GM18507 (cell line): ENCODE data around the gene TNN.

Source experiments
- DNase-seq: peaks from one replicate; pipeline ENCODE4 v3.0.0; 2011; ENCODE audit warnings: low read depth; ENCODE audit not compliant: insufficient read length; ENCODE audit errors: extremely low spot score
- FAIRE-seq: peaks from 2 replicates; lab custom pipeline; 2011; peaks lifted over from hg19 to GRCh38; lab: Jason Lieb, UNC

TNN gene

GRCh38 chr1:175133673-175134435, 66.2 kb downstream of the TNN start:
- FAIRE-seq (no peak), DNase-seq (no peak)

DNA sequence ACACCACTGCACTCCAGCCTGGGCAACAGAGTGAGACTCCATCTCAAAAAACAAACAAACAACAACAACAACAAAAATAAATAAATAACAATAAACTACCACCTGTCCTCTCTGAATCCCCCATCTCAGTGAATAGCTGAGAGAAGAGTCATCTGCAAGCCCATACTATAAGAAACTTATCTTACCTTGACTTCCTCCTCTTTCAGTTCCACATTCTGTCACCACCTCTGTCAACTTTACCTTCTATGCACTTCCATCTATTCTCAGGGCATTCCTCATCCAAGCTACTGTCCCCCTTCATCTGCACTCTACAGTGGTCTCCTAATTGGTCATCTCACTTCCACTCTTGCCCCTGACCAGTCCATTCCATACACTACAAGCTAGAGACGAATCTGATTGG, 66.9 kb downstream of the TNN start:
- FAIRE-seq = no peak
- DNase-seq = no peak

- no peak for FAIRE-seq
- no peak for DNase-seq
These were observed 68.6 kb downstream of the TNN start for GRCh38 chr1:175136246-175136645.

- no peak for FAIRE-seq
- DNase-seq = no peak
These were observed 69.7 kb downstream of the TNN start for GRCh38 chr1:175137369-175137768.

GRCh38 chr1:175138579-175138978, 70.9 kb downstream of the TNN start:
- DNase-seq = no peak
- no peak for FAIRE-seq

DNA sequence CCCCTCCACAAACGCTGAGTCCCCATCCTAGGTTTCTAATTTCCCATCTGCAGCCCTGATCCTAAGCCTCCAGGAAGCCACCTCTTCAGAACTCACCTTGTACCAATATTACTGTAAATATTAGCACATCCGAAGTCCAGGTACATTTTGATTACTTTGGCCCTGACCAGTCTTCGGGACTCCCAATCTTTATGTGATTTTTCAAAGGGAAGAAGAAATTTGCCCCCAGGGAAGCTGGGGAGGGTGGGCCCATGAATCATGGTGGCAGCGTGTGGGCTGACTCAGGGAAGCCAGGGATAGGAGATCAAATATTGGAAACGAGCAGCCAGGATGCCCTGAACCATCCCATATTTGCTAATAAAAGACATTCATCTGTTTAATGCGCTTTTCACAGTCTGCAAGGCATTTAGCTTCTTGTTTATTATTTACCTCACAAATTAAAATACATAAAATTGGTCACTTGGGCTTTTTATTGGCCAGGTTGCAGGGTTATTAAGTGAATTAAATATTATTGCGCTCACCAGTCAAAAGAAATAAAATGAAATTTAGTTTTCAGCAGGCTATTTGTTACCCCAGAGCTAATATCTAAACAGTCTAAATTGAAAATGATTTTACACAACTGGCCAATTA, 78.4 kb downstream of the TNN start:
- FAIRE-seq (no peak), DNase-seq (no peak)

GRCh38 chr1:175146529-175147213, 79.0 kb downstream of the TNN start:
- DNase-seq (peak; percentile 50), FAIRE-seq (peak; percentile 85)

- FAIRE-seq (no peak), DNase-seq (no peak)
These were observed 79.9 kb downstream of the TNN start for GRCh38 chr1:175147569-175147968.

GRCh38 chr1:175148068-175148467, 80.4 kb downstream of the TNN start:
- no peak for DNase-seq
- no peak for FAIRE-seq

GRCh38 chr1:175150596-175151319, 83.1 kb downstream of the TNN start:
- no peak for FAIRE-seq
- no peak for DNase-seq

- FAIRE-seq (peak; percentile 79), DNase-seq (peak; percentile 46)
These were observed 84.5 kb downstream of the TNN start for GRCh38 chr1:175152006-175152652.

GRCh38 chr1:175154629-175155472, 87.2 kb downstream of the TNN start:
- DNase-seq (peak; percentile 51), FAIRE-seq (peak; percentile 90)

DNA sequence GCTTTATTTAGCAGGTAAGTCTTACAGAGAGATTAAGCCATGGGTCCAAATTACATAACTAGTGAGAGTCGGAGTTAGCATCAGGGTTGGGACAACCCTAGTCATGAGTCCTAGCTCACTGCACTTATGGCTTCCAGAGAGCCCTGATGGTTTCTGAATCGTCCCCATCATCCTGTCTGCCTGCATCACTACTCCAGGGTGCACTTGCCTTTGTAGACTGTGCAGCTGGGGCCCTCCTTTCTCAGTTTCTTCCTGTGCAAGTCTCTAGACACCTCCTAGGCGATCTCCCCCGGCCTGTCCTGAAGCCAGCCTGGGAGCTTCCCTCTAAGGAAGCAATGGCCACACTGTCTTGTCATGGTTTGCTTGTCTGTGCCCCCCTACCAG, 87.8 kb downstream of the TNN start:
- DNase-seq (no peak), FAIRE-seq (no peak)

GRCh38 chr1:175155936-175156335, 88.3 kb downstream of the TNN start:
- DNase-seq (no peak), FAIRE-seq (no peak)

DNA sequence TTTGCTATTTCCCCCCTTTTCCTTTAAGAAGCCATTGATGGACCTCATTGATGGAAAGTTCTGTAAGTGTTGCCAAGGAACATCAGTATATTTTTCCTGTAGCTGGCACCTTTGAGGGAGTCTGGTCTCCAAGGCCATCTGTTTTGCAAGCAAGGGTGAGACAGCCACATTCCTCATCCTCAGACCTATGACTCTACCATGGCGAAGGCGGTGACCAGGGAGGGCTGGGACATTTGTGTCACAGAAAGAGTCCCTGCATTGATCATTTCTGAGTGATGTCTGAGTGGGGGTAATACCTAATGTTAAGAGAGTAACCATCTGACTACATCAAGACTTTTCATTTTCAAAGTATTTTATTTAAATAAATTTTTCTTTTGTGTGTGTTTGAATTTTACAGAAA, 89.6 kb downstream of the TNN start:
- no peak for FAIRE-seq

GRCh38 chr1:175158170-175158591, 90.5 kb downstream of the TNN start:
- DNase-seq (no peak), FAIRE-seq (no peak)

More for the DNA sequence above, 89.6 kb downstream of the TNN start:
- no peak for DNase-seq

DNA sequence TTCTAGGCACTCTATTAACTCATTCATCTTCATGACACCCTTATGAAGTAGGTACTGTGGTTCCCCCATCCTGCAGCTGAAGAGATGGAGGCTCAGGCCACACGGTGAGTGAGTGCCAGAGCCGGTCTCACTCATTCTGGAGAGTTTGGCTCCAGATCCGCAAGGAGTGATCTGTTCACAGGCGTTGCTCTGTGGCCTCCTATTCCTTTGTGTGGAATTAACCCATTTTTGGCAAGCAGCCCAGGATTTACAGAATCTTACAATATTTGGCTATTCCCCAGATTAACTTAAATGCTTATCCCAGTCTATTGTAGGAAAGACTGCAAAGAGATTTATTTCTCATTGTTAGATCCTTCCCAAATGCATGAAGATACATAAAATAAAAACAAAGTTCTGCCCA, 95.3 kb downstream of the TNN start:
- FAIRE-seq (no peak), DNase-seq (no peak)

DNA sequence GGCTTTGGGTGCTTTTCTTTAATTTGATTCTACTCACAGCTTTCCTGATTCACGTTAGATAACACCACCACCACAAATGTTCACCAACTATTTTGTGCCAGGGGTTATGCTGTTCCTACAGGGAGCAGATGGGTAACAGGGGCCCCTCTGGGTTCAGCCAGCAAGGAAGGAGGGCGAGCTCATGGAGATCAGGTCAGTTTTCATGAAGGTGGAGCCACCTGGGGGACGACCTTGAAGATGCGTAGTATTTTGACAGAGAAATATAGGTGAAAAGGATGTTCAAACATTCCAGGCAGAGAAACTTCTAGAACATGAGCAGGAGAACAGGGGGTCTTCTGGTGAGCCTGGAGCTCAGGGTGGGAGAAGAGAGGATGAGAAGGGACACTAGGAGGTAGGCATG, 96.1 kb downstream of the TNN start:
- FAIRE-seq (no peak), DNase-seq (no peak)

- FAIRE-seq = no peak
These were observed 97.1 kb downstream of the TNN start for GRCh38 chr1:175164751-175165150.

More at GRCh38 chr1:175164751-175165150, 97.1 kb downstream of the TNN start:
- no peak for DNase-seq
